ENCODE results near the gene PCNX2.
"Not testable (repeated sequence)": the region's sequence is repeated elsewhere in the genome, so short reads cannot be mapped to it uniquely, and the experiment has no call there.

Gene PCNX2

GRCh38 chr1:233180641-233181364 is 114.7 kb downstream of the PCNX2 start:
- H3K9me3 ChIP-seq (ENCODE audit: insufficient read depth, low read depth, low read length): peaks cover 7% of the 10 kb centered on the region; the same call in 1 of the 2 replicates
- H3K27me3 ChIP-seq (ENCODE audit: insufficient read depth, low read length): no peaks in the 10 kb centered on the region
- H3K4me3 ChIP-seq (ENCODE audit: low read length): no peak overlapping the region
- H3K9ac ChIP-seq (ENCODE audit: low read depth, low read length): no peak overlapping the region; the same call in 1 of the 2 replicates
- H3K4me1 ChIP-seq (ENCODE audit: insufficient read depth, low read length): peaks cover 15% of the 10 kb centered on the region
- H3K36me3 ChIP-seq (ENCODE audit: insufficient read depth, low read depth, low read length): peaks cover 65% of the 10 kb centered on the region
- H3K27ac ChIP-seq (ENCODE audit: low read length): no peak overlapping the region

GRCh38 chr1:233179638-233180037 is 115.9 kb downstream of the PCNX2 start:
- not testable (repeated sequence) for H3K9ac ChIP-seq (ENCODE audit: low read depth, low read length); H3K9me3 ChIP-seq (ENCODE audit: insufficient read depth, low read depth, low read length); H3K27ac ChIP-seq (ENCODE audit: low read length); H3K4me3 ChIP-seq (ENCODE audit: low read length); H3K27me3 ChIP-seq (ENCODE audit: insufficient read depth, low read length)
- H3K4me1 ChIP-seq (ENCODE audit: insufficient read depth, low read length): peaks cover 15% of the 10 kb centered on the region
- peaks cover 75% of the 10 kb centered on the region for H3K36me3 ChIP-seq (ENCODE audit: insufficient read depth, low read depth, low read length)

- H3K9me3 ChIP-seq (ENCODE audit: insufficient read depth, low read depth, low read length): peaks cover 12% of the 10 kb centered on the region; the same call in 1 of the 2 replicates
- peaks cover 69% of the 10 kb centered on the region for H3K36me3 ChIP-seq (ENCODE audit: insufficient read depth, low read depth, low read length)
- H3K9ac ChIP-seq (ENCODE audit: low read depth, low read length): no peak overlapping the region
- no peak overlapping the region for H3K27ac ChIP-seq (ENCODE audit: low read length)
- no peaks in the 10 kb centered on the region for H3K4me1 ChIP-seq (ENCODE audit: insufficient read depth, low read length)
- H3K27me3 ChIP-seq (ENCODE audit: insufficient read depth, low read length): no peaks in the 10 kb centered on the region
- no peak overlapping the region for H3K4me3 ChIP-seq (ENCODE audit: low read length)
Observed at GRCh38 chr1:233172201-233172600, 123.3 kb downstream of the PCNX2 start.

GRCh38 chr1:233170741-233171140 is 124.8 kb downstream of the PCNX2 start:
- peaks cover 12% of the 10 kb centered on the region; the same call in 1 of the 2 replicates for H3K9me3 ChIP-seq (ENCODE audit: insufficient read depth, low read depth, low read length)
- no peak overlapping the region for H3K4me3 ChIP-seq (ENCODE audit: low read length)
- H3K36me3 ChIP-seq (ENCODE audit: insufficient read depth, low read depth, low read length): peaks cover 60% of the 10 kb centered on the region
- no peak overlapping the region for H3K9ac ChIP-seq (ENCODE audit: low read depth, low read length)
- H3K4me1 ChIP-seq (ENCODE audit: insufficient read depth, low read length): no peaks in the 10 kb centered on the region
- H3K27ac ChIP-seq (ENCODE audit: low read length): no peak overlapping the region
- no peaks in the 10 kb centered on the region for H3K27me3 ChIP-seq (ENCODE audit: insufficient read depth, low read length)

GRCh38 chr1:233168384-233168783 is 127.1 kb downstream of the PCNX2 start:
- no peaks in the 10 kb centered on the region for H3K27me3 ChIP-seq (ENCODE audit: insufficient read depth, low read length)
- H3K9me3 ChIP-seq (ENCODE audit: insufficient read depth, low read depth, low read length): peaks cover 29% of the 10 kb centered on the region
- no peak overlapping the region for H3K9ac ChIP-seq (ENCODE audit: low read depth, low read length)
- H3K27ac ChIP-seq (ENCODE audit: low read length): no peak overlapping the region
- no peak overlapping the region for H3K4me3 ChIP-seq (ENCODE audit: low read length)
- H3K36me3 ChIP-seq (ENCODE audit: insufficient read depth, low read depth, low read length): peaks cover 62% of the 10 kb centered on the region
- no peaks in the 10 kb centered on the region for H3K4me1 ChIP-seq (ENCODE audit: insufficient read depth, low read length)

- no peaks in the 10 kb centered on the region for H3K4me1 ChIP-seq (ENCODE audit: insufficient read depth, low read length)
- no peaks in the 10 kb centered on the region for H3K27me3 ChIP-seq (ENCODE audit: insufficient read depth, low read length)
- peaks cover 24% of the 10 kb centered on the region for H3K9me3 ChIP-seq (ENCODE audit: insufficient read depth, low read depth, low read length)
- no peak overlapping the region for H3K27ac ChIP-seq (ENCODE audit: low read length)
- H3K36me3 ChIP-seq (ENCODE audit: insufficient read depth, low read depth, low read length): peaks cover 47% of the 10 kb centered on the region
- no peak overlapping the region for H3K4me3 ChIP-seq (ENCODE audit: low read length)
- no peak overlapping the region for H3K9ac ChIP-seq (ENCODE audit: low read depth, low read length)
Observed at GRCh38 chr1:233166896-233167295, 128.6 kb downstream of the PCNX2 start.

GRCh38 chr1:233163696-233164095 is 131.8 kb downstream of the PCNX2 start:
- no peaks in the 10 kb centered on the region for H3K4me1 ChIP-seq (ENCODE audit: insufficient read depth, low read length)
- H3K4me3 ChIP-seq (ENCODE audit: low read length): no peak overlapping the region
- H3K27ac ChIP-seq (ENCODE audit: low read length): no peak overlapping the region
- peaks cover 56% of the 10 kb centered on the region for H3K36me3 ChIP-seq (ENCODE audit: insufficient read depth, low read depth, low read length)
- H3K27me3 ChIP-seq (ENCODE audit: insufficient read depth, low read length): no peaks in the 10 kb centered on the region
- no peak overlapping the region for H3K9ac ChIP-seq (ENCODE audit: low read depth, low read length)
- peaks cover 17% of the 10 kb centered on the region for H3K9me3 ChIP-seq (ENCODE audit: insufficient read depth, low read depth, low read length)

- Histone ChIP-seq H3K27me3 (ENCODE audit: insufficient read depth, low read length) (no peaks in the 10 kb centered on the region), H3K36me3 (ENCODE audit: insufficient read depth, low read depth, low read length) (peaks cover 63% of the 10 kb centered on the region), H3K4me3 (ENCODE audit: low read length) (no peak overlapping the region), H3K4me1 (ENCODE audit: insufficient read depth, low read length) (no peaks in the 10 kb centered on the region), H3K9me3 (ENCODE audit: insufficient read depth, low read depth, low read length) (no peaks in the 10 kb centered on the region), H3K9ac (ENCODE audit: low read depth, low read length) (no peak overlapping the region), H3K27ac (ENCODE audit: low read length) (no peak overlapping the region)
Observed at GRCh38 chr1:233158322-233158721, 137.2 kb downstream of the PCNX2 start.

GRCh38 chr1:233157245-233157644 is 138.3 kb downstream of the PCNX2 start:
- Histone ChIP-seq H3K9me3 (ENCODE audit: insufficient read depth, low read depth, low read length) (no peaks in the 10 kb centered on the region), H3K4me1 (ENCODE audit: insufficient read depth, low read length) (no peaks in the 10 kb centered on the region), H3K36me3 (ENCODE audit: insufficient read depth, low read depth, low read length) (peaks cover 63% of the 10 kb centered on the region), H3K4me3 (ENCODE audit: low read length) (no peak overlapping the region), H3K27ac (ENCODE audit: low read length) (no peak overlapping the region), H3K9ac (ENCODE audit: low read depth, low read length) (no peak overlapping the region), H3K27me3 (ENCODE audit: insufficient read depth, low read length) (no peaks in the 10 kb centered on the region)

GRCh38 chr1:233151861-233152260 is 143.7 kb downstream of the PCNX2 start:
- Histone ChIP-seq H3K27me3 (ENCODE audit: insufficient read depth, low read length) (no peaks in the 10 kb centered on the region), H3K9ac (ENCODE audit: low read depth, low read length) (no peak overlapping the region), H3K9me3 (ENCODE audit: insufficient read depth, low read depth, low read length) (no peaks in the 10 kb centered on the region), H3K36me3 (ENCODE audit: insufficient read depth, low read depth, low read length) (peaks cover 32% of the 10 kb centered on the region), H3K4me3 (ENCODE audit: low read length) (no peak overlapping the region), H3K27ac (ENCODE audit: low read length) (no peak overlapping the region), H3K4me1 (ENCODE audit: insufficient read depth, low read length) (no peaks in the 10 kb centered on the region)

- peaks cover 18% of the 10 kb centered on the region for H3K36me3 ChIP-seq (ENCODE audit: insufficient read depth, low read depth, low read length)
- no peak overlapping the region for H3K27ac ChIP-seq (ENCODE audit: low read length)
- peaks cover 3% of the 10 kb centered on the region; the same call in 1 of the 2 replicates for H3K4me1 ChIP-seq (ENCODE audit: insufficient read depth, low read length)
- no peaks in the 10 kb centered on the region for H3K27me3 ChIP-seq (ENCODE audit: insufficient read depth, low read length)
- H3K9me3 ChIP-seq (ENCODE audit: insufficient read depth, low read depth, low read length): no peaks in the 10 kb centered on the region
- H3K9ac ChIP-seq (ENCODE audit: low read depth, low read length): no peak overlapping the region
- no peak overlapping the region for H3K4me3 ChIP-seq (ENCODE audit: low read length)
Observed at GRCh38 chr1:233144434-233144833, 151.1 kb downstream of the PCNX2 start.

GRCh38 chr1:233143241-233143640 is 152.3 kb downstream of the PCNX2 start:
- Histone ChIP-seq H3K4me3 (ENCODE audit: low read length) (no peak overlapping the region), H3K36me3 (ENCODE audit: insufficient read depth, low read depth, low read length) (peaks cover 27% of the 10 kb centered on the region), H3K27ac (ENCODE audit: low read length) (no peak overlapping the region), H3K4me1 (ENCODE audit: insufficient read depth, low read length) (peaks cover 3% of the 10 kb centered on the region; the same call in 1 of the 2 replicates), H3K27me3 (ENCODE audit: insufficient read depth, low read length) (no peaks in the 10 kb centered on the region), H3K9me3 (ENCODE audit: insufficient read depth, low read depth, low read length) (no peaks in the 10 kb centered on the region), H3K9ac (ENCODE audit: low read depth, low read length) (no peak overlapping the region)
